H1 (cell line): Measurements from ENCODE around the gene FBXW5. TPM values are rescaled to one million over a fixed set of nuclear protein-coding genes. Genes with fewer than 3 reads are reported as not detected.

Source experiments
- CBX5 ChIP-seq: fragments of 300-800, 300-1000 bp; sonication (generic); IDR thresholded peaks from 2 replicates; pipeline ENCODE4 v1.7.1; 2016; ENCODE audit warnings: antibody characterized with exemption, low read length, low read depth
- CREB1 ChIP-seq: IDR thresholded peaks from 2 replicates; pipeline ENCODE4 v1.6.1; 2012; ENCODE audit warnings: inconsistent platforms
- CTBP2 ChIP-seq: IDR thresholded peaks from 2 replicates; pipeline ENCODE4 v1.7.0; 2011; ENCODE audit warnings: borderline replicate concordance, mild to moderate bottlenecking, moderate library complexity, mixed read lengths, low read length; ENCODE audit not compliant: insufficient read depth, insufficient read length
- HDAC2 ChIP-seq, 2 experiments: fragments of 300-600 bp in 1 of 2; sonication (generic) in 1 of 2; IDR thresholded peaks; 2 replicates each; pipeline ENCODE4 v1.6.1; 2011 to 2012; ENCODE audit warnings: low read depth in 2 of 2, low read length in 2 of 2, mild to moderate bottlenecking in 2 of 2, moderate library complexity in 2 of 2, borderline replicate concordance in 1 of 2, inconsistent platforms in 1 of 2
- JUND ChIP-seq: IDR thresholded peaks from 2 replicates; pipeline ENCODE4 v1.6.1; 2011; ENCODE audit warnings: mild to moderate bottlenecking, improper control_type of control experiment, low read length
- KDM1A ChIP-seq: fragments of 200-600, 300-600 bp; sonication (generic); IDR thresholded peaks from 2 replicates; pipeline ENCODE4 v1.7.1; 2016; ENCODE audit warnings: mild to moderate bottlenecking, low read length, borderline replicate concordance
- MAX ChIP-seq: IDR thresholded peaks from 2 replicates; pipeline ENCODE4 v1.6.1; 2012; ENCODE audit warnings: inconsistent platforms
- POLR2AphosphoS5 ChIP-seq: IDR thresholded peaks from 2 replicates; pipeline ENCODE4 v1.6.1; 2011; ENCODE audit warnings: low read depth, low read length
- RBBP5 ChIP-seq: IDR thresholded peaks from 2 replicates; pipeline ENCODE4 v1.7.1; 2012; ENCODE audit warnings: low read depth, mild to moderate bottlenecking, inconsistent platforms, low read length, moderate library complexity, borderline replicate concordance
- SRF ChIP-seq: IDR thresholded peaks from 2 replicates; pipeline ENCODE4 v1.6.1; 2011; ENCODE audit warnings: mild to moderate bottlenecking, low read depth, low read length, moderate library complexity
- YY1 ChIP-seq: IDR thresholded peaks from 2 replicates; pipeline ENCODE4 v1.6.1; 2011; ENCODE audit warnings: low read depth, mild to moderate bottlenecking, low read length
- polyA plus RNA-seq, 7 experiments: library from polyadenylated mRNA; depleted of rRNA in 3 of 7; stranded (reverse) in 5 of 7; unstranded in 2 of 7; fragments of >200 nt in 5 of 7; fragments of 200-250 nt in 2 of 7; gene quantifications; 1 replicate in 5 of 7; 2 replicates in 1 of 7; 4 replicates in 1 of 7; pipeline versions ENCODE4 v1.2.1 to v1.2.3, GENCODE V29; 2011 to 2013; ENCODE audit warnings: missing spikeins in 2 of 7, mixed read lengths in 2 of 7
- total RNA-seq: library from RNA; stranded (reverse); fragmentation: NEBNext Ultra II Directional; extraction: Animal tissue kit (Norgen Biotek cat#: 25700); gene quantifications from 2 replicates; pipeline ENCODE4 v1.2.1, GENCODE V29; 2021
- TF ChIP-seq, protein P1 (sequence below): fragments of 300-600 bp; sonication (generic); IDR thresholded peaks from 2 replicates; pipeline ENCODE4 v1.7.1; 2012; ENCODE audit warnings: low read length, moderate library complexity, mild to moderate bottlenecking, inconsistent platforms; ENCODE audit not compliant: insufficient replicate concordance

FBXW5 gene
- total and polyA plus RNA-seq, 2 of the 8 experiments (the other 6 are each of a cell fraction or from before 2014, with no cell fraction given) = 49.0 to 71.0 TPM

DNA sequence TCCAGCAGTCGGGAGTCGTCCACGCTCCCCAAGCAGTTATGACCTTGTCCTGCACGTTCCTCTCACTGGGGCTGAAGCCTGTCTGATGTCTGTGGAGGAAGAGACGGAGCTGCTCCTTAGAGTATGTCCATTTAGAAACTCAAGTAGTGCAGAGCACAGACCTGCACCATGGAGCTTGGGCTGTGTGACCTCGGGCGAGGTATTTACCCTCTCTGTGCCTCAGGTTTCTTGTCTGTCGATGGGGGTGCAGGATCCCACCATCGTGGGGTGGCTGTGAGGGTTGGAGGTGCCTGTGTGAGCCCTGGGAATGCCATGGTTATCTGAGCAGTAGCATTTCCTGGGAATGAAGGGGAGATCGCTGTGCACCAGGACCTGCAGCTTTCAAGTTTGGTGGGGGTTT is 44.0 kb downstream of the FBXW5 start (continued):
- TF ChIP-seq, protein P1, sequence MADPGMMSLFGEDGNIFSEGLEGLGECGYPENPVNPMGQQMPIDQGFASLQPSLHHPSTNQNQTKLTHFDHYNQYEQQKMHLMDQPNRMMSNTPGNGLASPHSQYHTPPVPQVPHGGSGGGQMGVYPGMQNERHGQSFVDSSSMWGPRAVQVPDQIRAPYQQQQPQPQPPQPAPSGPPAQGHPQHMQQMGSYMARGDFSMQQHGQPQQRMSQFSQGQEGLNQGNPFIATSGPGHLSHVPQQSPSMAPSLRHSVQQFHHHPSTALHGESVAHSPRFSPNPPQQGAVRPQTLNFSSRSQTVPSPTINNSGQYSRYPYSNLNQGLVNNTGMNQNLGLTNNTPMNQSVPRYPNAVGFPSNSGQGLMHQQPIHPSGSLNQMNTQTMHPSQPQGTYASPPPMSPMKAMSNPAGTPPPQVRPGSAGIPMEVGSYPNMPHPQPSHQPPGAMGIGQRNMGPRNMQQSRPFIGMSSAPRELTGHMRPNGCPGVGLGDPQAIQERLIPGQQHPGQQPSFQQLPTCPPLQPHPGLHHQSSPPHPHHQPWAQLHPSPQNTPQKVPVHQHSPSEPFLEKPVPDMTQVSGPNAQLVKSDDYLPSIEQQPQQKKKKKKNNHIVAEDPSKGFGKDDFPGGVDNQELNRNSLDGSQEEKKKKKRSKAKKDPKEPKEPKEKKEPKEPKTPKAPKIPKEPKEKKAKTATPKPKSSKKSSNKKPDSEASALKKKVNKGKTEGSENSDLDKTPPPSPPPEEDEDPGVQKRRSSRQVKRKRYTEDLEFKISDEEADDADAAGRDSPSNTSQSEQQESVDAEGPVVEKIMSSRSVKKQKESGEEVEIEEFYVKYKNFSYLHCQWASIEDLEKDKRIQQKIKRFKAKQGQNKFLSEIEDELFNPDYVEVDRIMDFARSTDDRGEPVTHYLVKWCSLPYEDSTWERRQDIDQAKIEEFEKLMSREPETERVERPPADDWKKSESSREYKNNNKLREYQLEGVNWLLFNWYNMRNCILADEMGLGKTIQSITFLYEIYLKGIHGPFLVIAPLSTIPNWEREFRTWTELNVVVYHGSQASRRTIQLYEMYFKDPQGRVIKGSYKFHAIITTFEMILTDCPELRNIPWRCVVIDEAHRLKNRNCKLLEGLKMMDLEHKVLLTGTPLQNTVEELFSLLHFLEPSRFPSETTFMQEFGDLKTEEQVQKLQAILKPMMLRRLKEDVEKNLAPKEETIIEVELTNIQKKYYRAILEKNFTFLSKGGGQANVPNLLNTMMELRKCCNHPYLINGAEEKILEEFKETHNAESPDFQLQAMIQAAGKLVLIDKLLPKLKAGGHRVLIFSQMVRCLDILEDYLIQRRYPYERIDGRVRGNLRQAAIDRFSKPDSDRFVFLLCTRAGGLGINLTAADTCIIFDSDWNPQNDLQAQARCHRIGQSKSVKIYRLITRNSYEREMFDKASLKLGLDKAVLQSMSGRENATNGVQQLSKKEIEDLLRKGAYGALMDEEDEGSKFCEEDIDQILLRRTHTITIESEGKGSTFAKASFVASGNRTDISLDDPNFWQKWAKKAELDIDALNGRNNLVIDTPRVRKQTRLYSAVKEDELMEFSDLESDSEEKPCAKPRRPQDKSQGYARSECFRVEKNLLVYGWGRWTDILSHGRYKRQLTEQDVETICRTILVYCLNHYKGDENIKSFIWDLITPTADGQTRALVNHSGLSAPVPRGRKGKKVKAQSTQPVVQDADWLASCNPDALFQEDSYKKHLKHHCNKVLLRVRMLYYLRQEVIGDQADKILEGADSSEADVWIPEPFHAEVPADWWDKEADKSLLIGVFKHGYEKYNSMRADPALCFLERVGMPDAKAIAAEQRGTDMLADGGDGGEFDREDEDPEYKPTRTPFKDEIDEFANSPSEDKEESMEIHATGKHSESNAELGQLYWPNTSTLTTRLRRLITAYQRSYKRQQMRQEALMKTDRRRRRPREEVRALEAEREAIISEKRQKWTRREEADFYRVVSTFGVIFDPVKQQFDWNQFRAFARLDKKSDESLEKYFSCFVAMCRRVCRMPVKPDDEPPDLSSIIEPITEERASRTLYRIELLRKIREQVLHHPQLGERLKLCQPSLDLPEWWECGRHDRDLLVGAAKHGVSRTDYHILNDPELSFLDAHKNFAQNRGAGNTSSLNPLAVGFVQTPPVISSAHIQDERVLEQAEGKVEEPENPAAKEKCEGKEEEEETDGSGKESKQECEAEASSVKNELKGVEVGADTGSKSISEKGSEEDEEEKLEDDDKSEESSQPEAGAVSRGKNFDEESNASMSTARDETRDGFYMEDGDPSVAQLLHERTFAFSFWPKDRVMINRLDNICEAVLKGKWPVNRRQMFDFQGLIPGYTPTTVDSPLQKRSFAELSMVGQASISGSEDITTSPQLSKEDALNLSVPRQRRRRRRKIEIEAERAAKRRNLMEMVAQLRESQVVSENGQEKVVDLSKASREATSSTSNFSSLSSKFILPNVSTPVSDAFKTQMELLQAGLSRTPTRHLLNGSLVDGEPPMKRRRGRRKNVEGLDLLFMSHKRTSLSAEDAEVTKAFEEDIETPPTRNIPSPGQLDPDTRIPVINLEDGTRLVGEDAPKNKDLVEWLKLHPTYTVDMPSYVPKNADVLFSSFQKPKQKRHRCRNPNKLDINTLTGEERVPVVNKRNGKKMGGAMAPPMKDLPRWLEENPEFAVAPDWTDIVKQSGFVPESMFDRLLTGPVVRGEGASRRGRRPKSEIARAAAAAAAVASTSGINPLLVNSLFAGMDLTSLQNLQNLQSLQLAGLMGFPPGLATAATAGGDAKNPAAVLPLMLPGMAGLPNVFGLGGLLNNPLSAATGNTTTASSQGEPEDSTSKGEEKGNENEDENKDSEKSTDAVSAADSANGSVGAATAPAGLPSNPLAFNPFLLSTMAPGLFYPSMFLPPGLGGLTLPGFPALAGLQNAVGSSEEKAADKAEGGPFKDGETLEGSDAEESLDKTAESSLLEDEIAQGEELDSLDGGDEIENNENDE = no peak
- TF ChIP-seq CBX5 (no peak), JUND (no peak), POLR2AphosphoS5 (no peak), MAX (no peak), CTBP2 (no peak), SRF (no peak), KDM1A (no peak), CREB1 (no peak), RBBP5 (no peak), HDAC2 (IDR thresholded peaks at IDR 0.05; ENCODE audit: borderline replicate concordance in 1 of 2, low read depth in 2 of 2, low read length in 2 of 2) (no peak), YY1 (no peak)
